HepG2 (cell line): ENCODE measurements around the gene PRRT2. TPM values are rescaled to one million over a fixed set of nuclear protein-coding genes. Genes with fewer than 3 reads are reported as not detected.

Source experiments
- ARNTL ChIP-seq: sonication (generic); formaldehyde crosslinking; IDR thresholded peaks from 2 replicates; pipeline ENCODE4 v1.4.0; 2020; ENCODE audit warnings: mild to moderate bottlenecking, missing genetic modification reagents
- ATF7-NPFF ChIP-seq: sonication (generic); formaldehyde crosslinking; IDR thresholded peaks from 2 replicates; pipeline ENCODE4 v1.8.1; 2023; ENCODE audit warnings: mild to moderate bottlenecking, low read depth, missing genetic modification reagents, moderate library complexity
- HMG20B ChIP-seq: conservative IDR thresholded peaks from 2 replicates; pipeline ENCODE4 v1.6.1; 2016; ENCODE audit warnings: missing genetic modification reagents, missing compliant biosample characterization
- KLF13 ChIP-seq: sonication (generic); formaldehyde crosslinking; IDR thresholded peaks from 2 replicates; pipeline ENCODE4 v1.4.0; 2020; ENCODE audit warnings: mild to moderate bottlenecking, missing genetic modification reagents
- PCBP1 ChIP-seq: fragments of 200-400 bp; formaldehyde crosslinking; IDR thresholded peaks from 2 replicates; pipeline ENCODE4 v1.6.1; 2017; ENCODE audit warnings: mild to moderate bottlenecking, low read depth, low read length, borderline replicate concordance
- PHF8 ChIP-seq: sonication (generic); formaldehyde crosslinking; IDR thresholded peaks from 2 replicates; pipeline ENCODE4 v1.5.0; 2020; ENCODE audit warnings: missing genetic modification reagents
- REL ChIP-seq: sonication (generic); formaldehyde crosslinking; conservative IDR thresholded peaks from 2 replicates; pipeline ENCODE4 v1.8.0; 2022; ENCODE audit warnings: mild to moderate bottlenecking, missing genetic modification reagents, moderate library complexity
- SAP130 ChIP-seq: IDR thresholded peaks from 2 replicates; pipeline ENCODE4 v1.6.1; 2016; ENCODE audit warnings: low read depth
- TARDBP ChIP-seq: sonication (generic); formaldehyde crosslinking; IDR thresholded peaks from 2 replicates; pipeline ENCODE4 v1.8.0; 2022; ENCODE audit warnings: mild to moderate bottlenecking, missing genetic modification reagents
- ZNF10 ChIP-seq: sonication (generic); formaldehyde crosslinking; IDR thresholded peaks from 2 replicates; pipeline ENCODE4 v1.4.0; 2020; ENCODE audit warnings: mild to moderate bottlenecking, low read depth, missing genetic modification reagents, borderline replicate concordance
- ZNF20 ChIP-seq: sonication (generic); formaldehyde crosslinking; IDR thresholded peaks from 2 replicates; pipeline ENCODE4 v1.4.0; 2020; ENCODE audit warnings: mild to moderate bottlenecking, moderate library complexity, missing genetic modification reagents
- ZNF674 ChIP-seq: sonication (generic); formaldehyde crosslinking; IDR thresholded peaks from 2 replicates; pipeline ENCODE4 v1.5.0; 2020; ENCODE audit warnings: low read depth, mild to moderate bottlenecking, missing genetic modification reagents
- ZNF749 ChIP-seq: sonication (generic); formaldehyde crosslinking; IDR thresholded peaks from 2 replicates; pipeline ENCODE4 v1.8.0; 2022; ENCODE audit warnings: mild to moderate bottlenecking, missing genetic modification reagents, moderate library complexity, borderline replicate concordance
- ZNF75D ChIP-seq: sonication (generic); formaldehyde crosslinking; IDR thresholded peaks from 2 replicates; pipeline ENCODE4 v1.8.1; 2023; ENCODE audit warnings: missing genetic modification reagents, mild to moderate bottlenecking, borderline replicate concordance
- ZNF775 ChIP-seq: sonication (generic); formaldehyde crosslinking; IDR thresholded peaks from 2 replicates; pipeline ENCODE4 v1.4.0; 2020; ENCODE audit warnings: missing genetic modification reagents, mild to moderate bottlenecking, moderate library complexity, borderline replicate concordance
- polyA plus RNA-seq, 8 experiments: library from polyadenylated mRNA; depleted of rRNA in 3 of 8; stranded (reverse) in 7 of 8; unstranded in 1 of 8; fragments of >200 nt; fragmentation: Illumina TruSeq in 4 of 8; extraction: Trizol in 4 of 8; gene quantifications; 2 replicates each; pipeline versions ENCODE4 v1.2.1 to v1.2.3, GENCODE V29; 2011 to 2016; ENCODE audit warnings: low read depth in 4 of 8, missing spikeins in 1 of 8, mixed read lengths in 1 of 8; ENCODE audit not compliant: insufficient read depth in 1 of 8
- total RNA-seq, 5 experiments: library from RNA; depleted of rRNA; stranded (reverse); fragments of >200 nt; fragmentation: Illumina TruSeq; extraction: Trizol; gene quantifications; 2 replicates each; pipeline ENCODE4 v1.2.3, GENCODE V29; 2016; ENCODE audit warnings: low read depth in 1 of 5
- TF ChIP-seq, protein P1 (sequence below): sonication (generic); formaldehyde crosslinking; IDR thresholded peaks from 2 replicates; pipeline ENCODE4 v1.8.0; 2022; ENCODE audit warnings: mild to moderate bottlenecking, missing genetic modification reagents, moderate library complexity
- TF ChIP-seq, protein P2 (sequence below): sonication (generic); formaldehyde crosslinking; IDR thresholded peaks from 2 replicates; pipeline ENCODE4 v1.9.0; 2021; ENCODE audit warnings: missing genetic modification reagents, borderline replicate concordance
- TF ChIP-seq, protein P3 (sequence below): sonication (generic); formaldehyde crosslinking; IDR thresholded peaks from 2 replicates; pipeline ENCODE4 v1.4.0; 2020; ENCODE audit warnings: missing genetic modification reagents, low read depth, mild to moderate bottlenecking, borderline replicate concordance
- TF ChIP-seq, protein P4 (sequence below): sonication (generic); formaldehyde crosslinking; IDR thresholded peaks from 2 replicates; pipeline ENCODE4 v1.8.1; 2022; ENCODE audit warnings: low read depth, mild to moderate bottlenecking, missing genetic modification reagents
- TF ChIP-seq, protein P5 (sequence below): sonication (generic); formaldehyde crosslinking; IDR thresholded peaks from 2 replicates; pipeline ENCODE4 v1.8.1; 2023; ENCODE audit warnings: missing genetic modification reagents, inconsistent platforms, borderline replicate concordance

PRRT2 gene
- total and polyA plus RNA-seq, 2 of the 13 experiments (the other 11 are each of a cell fraction or from before 2014, with no cell fraction given): 0.51 to 1.1 TPM

DNA sequence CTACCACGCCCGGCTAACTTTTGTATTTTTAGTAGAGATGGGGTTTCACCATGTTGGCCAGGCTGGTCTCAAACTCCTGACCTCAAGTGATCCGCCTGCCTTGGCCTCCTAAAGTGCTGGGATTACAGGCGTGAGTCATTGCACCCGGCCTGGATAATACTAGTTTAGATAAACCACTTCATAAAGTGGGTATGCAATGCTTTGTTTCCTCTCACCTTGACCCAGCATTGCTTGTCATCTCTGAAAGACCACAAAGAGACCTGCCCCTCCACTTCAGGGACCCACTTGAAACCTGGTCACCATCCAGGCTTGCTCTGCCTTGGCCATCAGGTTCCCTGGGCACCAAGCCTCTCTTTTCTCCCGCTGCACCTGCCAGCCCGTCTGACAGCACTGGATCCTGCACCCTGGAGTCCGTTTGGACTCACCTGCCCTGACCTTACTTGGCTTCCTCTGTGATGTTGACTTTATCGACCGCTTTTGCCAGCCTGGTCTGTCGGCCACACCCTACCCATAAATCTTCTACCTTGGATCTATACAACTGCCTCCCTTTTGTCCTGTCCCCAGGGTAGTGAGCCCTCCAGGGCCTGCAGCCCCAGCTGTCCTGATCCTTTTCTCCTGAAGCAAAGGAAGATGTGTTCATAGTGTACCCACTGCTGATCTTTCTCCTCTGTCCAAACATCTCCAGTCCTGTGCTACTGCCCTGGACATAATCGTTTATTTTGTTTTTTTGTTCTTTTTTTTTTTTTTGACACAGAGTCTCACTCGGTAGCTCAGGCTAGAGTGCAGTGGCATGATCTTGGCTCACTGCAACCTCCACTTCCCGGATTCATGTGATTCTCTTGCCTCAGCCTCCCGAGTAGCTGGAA is 46.6 kb upstream of the PRRT2 start (continued):
- no peak; the same call in 1 of the 2 replicates for TF ChIP-seq HMG20B (CRISPR knock-in tag)
- TF ChIP-seq ZNF674 (CRISPR knock-in tag): no peak
- no peak for TF ChIP-seq REL (CRISPR knock-in tag)
- TF ChIP-seq ATF7-NPFF (CRISPR knock-in tag): peak; percentile 86
- TF ChIP-seq PHF8 (CRISPR knock-in tag): peak; percentile 42; the same call in 1 of the 2 replicates
- no peak for TF ChIP-seq KLF13 (CRISPR knock-in tag)
- TF ChIP-seq, protein P1, sequence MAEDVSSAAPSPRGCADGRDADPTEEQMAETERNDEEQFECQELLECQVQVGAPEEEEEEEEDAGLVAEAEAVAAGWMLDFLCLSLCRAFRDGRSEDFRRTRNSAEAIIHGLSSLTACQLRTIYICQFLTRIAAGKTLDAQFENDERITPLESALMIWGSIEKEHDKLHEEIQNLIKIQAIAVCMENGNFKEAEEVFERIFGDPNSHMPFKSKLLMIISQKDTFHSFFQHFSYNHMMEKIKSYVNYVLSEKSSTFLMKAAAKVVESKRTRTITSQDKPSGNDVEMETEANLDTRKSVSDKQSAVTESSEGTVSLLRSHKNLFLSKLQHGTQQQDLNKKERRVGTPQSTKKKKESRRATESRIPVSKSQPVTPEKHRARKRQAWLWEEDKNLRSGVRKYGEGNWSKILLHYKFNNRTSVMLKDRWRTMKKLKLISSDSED (CRISPR knock-in tag): no peak
- TF ChIP-seq, protein P2, sequence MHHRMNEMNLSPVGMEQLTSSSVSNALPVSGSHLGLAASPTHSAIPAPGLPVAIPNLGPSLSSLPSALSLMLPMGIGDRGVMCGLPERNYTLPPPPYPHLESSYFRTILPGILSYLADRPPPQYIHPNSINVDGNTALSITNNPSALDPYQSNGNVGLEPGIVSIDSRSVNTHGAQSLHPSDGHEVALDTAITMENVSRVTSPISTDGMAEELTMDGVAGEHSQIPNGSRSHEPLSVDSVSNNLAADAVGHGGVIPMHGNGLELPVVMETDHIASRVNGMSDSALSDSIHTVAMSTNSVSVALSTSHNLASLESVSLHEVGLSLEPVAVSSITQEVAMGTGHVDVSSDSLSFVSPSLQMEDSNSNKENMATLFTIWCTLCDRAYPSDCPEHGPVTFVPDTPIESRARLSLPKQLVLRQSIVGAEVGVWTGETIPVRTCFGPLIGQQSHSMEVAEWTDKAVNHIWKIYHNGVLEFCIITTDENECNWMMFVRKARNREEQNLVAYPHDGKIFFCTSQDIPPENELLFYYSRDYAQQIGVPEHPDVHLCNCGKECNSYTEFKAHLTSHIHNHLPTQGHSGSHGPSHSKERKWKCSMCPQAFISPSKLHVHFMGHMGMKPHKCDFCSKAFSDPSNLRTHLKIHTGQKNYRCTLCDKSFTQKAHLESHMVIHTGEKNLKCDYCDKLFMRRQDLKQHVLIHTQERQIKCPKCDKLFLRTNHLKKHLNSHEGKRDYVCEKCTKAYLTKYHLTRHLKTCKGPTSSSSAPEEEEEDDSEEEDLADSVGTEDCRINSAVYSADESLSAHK (CRISPR knock-in tag): no peak
- TF ChIP-seq ZNF775: no peak
- no peak for TF ChIP-seq PCBP1
- peak; percentile 79 for TF ChIP-seq ARNTL (CRISPR knock-in tag)
- peak; percentile 84; the same call in 1 of the 2 replicates for TF ChIP-seq ZNF20
- TF ChIP-seq ZNF10 (CRISPR knock-in tag): no peak
- peak; percentile 97 for TF ChIP-seq TARDBP (CRISPR knock-in tag)
- TF ChIP-seq ZNF75D (CRISPR knock-in tag): no peak
- TF ChIP-seq, protein P3, sequence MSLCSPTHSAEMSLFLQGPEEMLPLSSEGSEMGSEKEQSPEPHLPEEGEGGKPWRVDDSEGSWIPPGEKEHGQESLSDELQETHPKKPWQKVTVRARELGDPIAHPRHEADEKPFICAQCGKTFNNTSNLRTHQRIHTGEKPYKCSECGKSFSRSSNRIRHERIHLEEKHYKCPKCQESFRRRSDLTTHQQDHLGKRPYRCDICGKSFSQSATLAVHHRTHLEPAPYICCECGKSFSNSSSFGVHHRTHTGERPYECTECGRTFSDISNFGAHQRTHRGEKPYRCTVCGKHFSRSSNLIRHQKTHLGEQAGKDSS (CRISPR knock-in tag): peak; percentile 85; the same call in 1 of the 2 replicates
- TF ChIP-seq, protein P4, sequence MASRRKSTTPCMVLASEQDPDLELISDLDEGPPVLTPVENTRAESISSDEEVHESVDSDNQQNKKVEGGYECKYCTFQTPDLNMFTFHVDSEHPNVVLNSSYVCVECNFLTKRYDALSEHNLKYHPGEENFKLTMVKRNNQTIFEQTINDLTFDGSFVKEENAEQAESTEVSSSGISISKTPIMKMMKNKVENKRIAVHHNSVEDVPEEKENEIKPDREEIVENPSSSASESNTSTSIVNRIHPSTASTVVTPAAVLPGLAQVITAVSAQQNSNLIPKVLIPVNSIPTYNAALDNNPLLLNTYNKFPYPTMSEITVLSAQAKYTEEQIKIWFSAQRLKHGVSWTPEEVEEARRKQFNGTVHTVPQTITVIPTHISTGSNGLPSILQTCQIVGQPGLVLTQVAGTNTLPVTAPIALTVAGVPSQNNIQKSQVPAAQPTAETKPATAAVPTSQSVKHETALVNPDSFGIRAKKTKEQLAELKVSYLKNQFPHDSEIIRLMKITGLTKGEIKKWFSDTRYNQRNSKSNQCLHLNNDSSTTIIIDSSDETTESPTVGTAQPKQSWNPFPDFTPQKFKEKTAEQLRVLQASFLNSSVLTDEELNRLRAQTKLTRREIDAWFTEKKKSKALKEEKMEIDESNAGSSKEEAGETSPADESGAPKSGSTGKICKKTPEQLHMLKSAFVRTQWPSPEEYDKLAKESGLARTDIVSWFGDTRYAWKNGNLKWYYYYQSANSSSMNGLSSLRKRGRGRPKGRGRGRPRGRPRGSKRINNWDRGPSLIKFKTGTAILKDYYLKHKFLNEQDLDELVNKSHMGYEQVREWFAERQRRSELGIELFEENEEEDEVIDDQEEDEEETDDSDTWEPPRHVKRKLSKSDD (CRISPR knock-in tag): peak; percentile 88
- TF ChIP-seq, protein P5, sequence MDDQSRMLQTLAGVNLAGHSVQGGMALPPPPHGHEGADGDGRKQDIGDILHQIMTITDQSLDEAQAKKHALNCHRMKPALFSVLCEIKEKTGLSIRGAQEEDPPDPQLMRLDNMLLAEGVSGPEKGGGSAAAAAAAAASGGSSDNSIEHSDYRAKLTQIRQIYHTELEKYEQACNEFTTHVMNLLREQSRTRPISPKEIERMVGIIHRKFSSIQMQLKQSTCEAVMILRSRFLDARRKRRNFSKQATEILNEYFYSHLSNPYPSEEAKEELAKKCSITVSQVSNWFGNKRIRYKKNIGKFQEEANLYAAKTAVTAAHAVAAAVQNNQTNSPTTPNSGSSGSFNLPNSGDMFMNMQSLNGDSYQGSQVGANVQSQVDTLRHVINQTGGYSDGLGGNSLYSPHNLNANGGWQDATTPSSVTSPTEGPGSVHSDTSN (CRISPR knock-in tag): no peak
- peak; percentile 89 for TF ChIP-seq SAP130 (CRISPR knock-in tag)
- TF ChIP-seq ZNF749 (CRISPR knock-in tag): no peak
